B cell (primary cell): ENCODE results near the gene IFT27. TPM values are rescaled to one million over a fixed set of nuclear protein-coding genes. Genes with fewer than 3 reads are reported as not detected.

Experiments used
- ATAC-seq: fragments of 200-7000 bp; cut with Tn5 transposase; one replicate; pipeline ENCODE4 v1.10.0; 2021; ENCODE audit warnings: low read depth, mild to moderate bottlenecking, moderate number of reproducible peaks, moderate library complexity
- CTCF ChIA-PET: fragments of 350-600 bp; sonication (Branson Sonifier 250); formaldehyde crosslinking; loops from one replicate; lab custom pipeline; 2021; ENCODE audit warnings: antibody characterized with exemption, inconsistent platforms; lab: Charles Lee
- POLR2A ChIA-PET: fragments of 350-600 bp; sonication (Branson Sonifier 250); formaldehyde crosslinking; loops from one replicate; lab custom pipeline; 2021; ENCODE audit warnings: antibody characterized with exemption; lab: Charles Lee
- DNase-seq: peaks from one replicate; pipeline ENCODE4 v3.0.0; 2013
- H2AFZ ChIP-seq: 2 replicates; pipeline ENCODE4 v1.6.1; 2012; ENCODE audit warnings: mild to moderate bottlenecking, low read depth, low read length; ENCODE audit not compliant: insufficient read depth, poor library complexity, severe bottlenecking
- H3K27ac ChIP-seq, 2 donors: 1 replicate in 1 of 2; 2 replicates in 1 of 2; pipeline ENCODE4 v1.5.1; 2012 to 2013; ENCODE audit warnings: low read length in 2 of 2, mild to moderate bottlenecking in 2 of 2, moderate library complexity in 1 of 2
- H3K27me3 ChIP-seq, 4 experiments: fragments of 200-600 bp in 1 of 4; sonication (generic) in 1 of 4; replicated peaks in 1 of 4; 1 replicate in 2 of 4; 2 replicates in 2 of 4; pipeline versions ENCODE4 v1.6.1 to v1.7.0; 2013 to 2016; ENCODE audit warnings: low read length in 3 of 4, mild to moderate bottlenecking in 2 of 4, mixed read lengths in 1 of 4, moderate library complexity in 1 of 4; ENCODE audit not compliant: insufficient read depth in 4 of 4, control insufficient read depth in 3 of 4; ENCODE audit errors: control extremely low read depth in 1 of 4
- H3K36me3 ChIP-seq, 2 experiments: replicated peaks in 1 of 2; 1 replicate in 1 of 2; 2 replicates in 1 of 2; pipeline versions ENCODE4 v1.6.1 to v1.7.1; 2013; ENCODE audit warnings: low read length in 1 of 2; ENCODE audit not compliant: insufficient read depth in 2 of 2, control insufficient read depth in 1 of 2; ENCODE audit errors: control extremely low read depth in 1 of 2, extremely low read depth in 1 of 2
- H3K4me1 ChIP-seq, 2 donors: fragments of 200-600 bp in 1 of 2; sonication (generic) in 1 of 2; 1 replicate in 1 of 2; 2 replicates in 1 of 2; pipeline versions ENCODE4 v1.5.1 to v1.6.1; 2013 to 2017; ENCODE audit warnings: low read length in 2 of 2; ENCODE audit not compliant: control insufficient read depth in 2 of 2, insufficient read depth in 2 of 2
- H3K4me2 ChIP-seq: replicated peaks from 2 replicates; pipeline ENCODE3; 2012; ENCODE audit warnings: mild to moderate bottlenecking, low read depth, low read length; ENCODE audit not compliant: poor library complexity, severe bottlenecking
- H3K4me3 ChIP-seq, 5 experiments: fragments of 200-600 bp in 1 of 5; sonication (generic) in 1 of 5; 1 replicate in 3 of 5; 2 replicates in 2 of 5; pipeline versions ENCODE4 v1.5.1 to v1.7.0; 2011 to 2016; ENCODE audit warnings: low read length in 4 of 5, mild to moderate bottlenecking in 4 of 5, low read depth in 2 of 5, control low read depth in 1 of 5, moderate library complexity in 1 of 5; ENCODE audit not compliant: insufficient read depth in 1 of 5; ENCODE audit errors: control extremely low read depth in 1 of 5, extremely low read depth in 1 of 5
- H3K79me2 ChIP-seq: fragments of 200-600 bp; sonication (generic); one replicate; pipeline ENCODE4 v1.6.0; 2016; ENCODE audit warnings: low read length; ENCODE audit not compliant: control insufficient read depth, insufficient read depth
- H3K9ac ChIP-seq: fragments of 200-600 bp; sonication (generic); 2 replicates; pipeline ENCODE4 v1.6.1; 2017; ENCODE audit warnings: mild to moderate bottlenecking, low read length, moderate library complexity
- H3K9me3 ChIP-seq, 3 donors: one replicate each; pipeline versions ENCODE4 v1.6.1 to v1.7.1; 2013; ENCODE audit warnings: low read length in 2 of 3; ENCODE audit not compliant: control insufficient read depth in 2 of 3, insufficient read depth in 1 of 3; ENCODE audit errors: control extremely low read depth in 1 of 3
- H4K20me1 ChIP-seq: 2 replicates; pipeline ENCODE4 v1.6.0; 2012; ENCODE audit warnings: mild to moderate bottlenecking, low read length; ENCODE audit not compliant: insufficient read depth, control insufficient read depth, poor library complexity, severe bottlenecking
- H3K27ac Mint-ChIP-seq: one replicate; pipeline ENCODE4 v1.8.0; 2021; ENCODE audit warnings: mixed read lengths
- H3K27me3 Mint-ChIP-seq: one replicate; pipeline ENCODE4 v1.8.0; 2021; ENCODE audit warnings: mixed read lengths
- H3K4me1 Mint-ChIP-seq: one replicate; pipeline ENCODE4 v1.8.0; 2021; ENCODE audit warnings: mixed read lengths
- H3K4me3 Mint-ChIP-seq: one replicate; pipeline ENCODE4 v1.8.0; 2021; ENCODE audit warnings: mixed read lengths
- H3K9me3 Mint-ChIP-seq: one replicate; pipeline ENCODE4 v1.8.0; 2022; ENCODE audit warnings: mixed read lengths; ENCODE audit not compliant: insufficient read depth
- CTCF ChIP-seq: fragments of 200-600 bp; IDR thresholded peaks from one replicate; pipeline ENCODE4 v1.8.0; 2022; ENCODE audit warnings: antibody characterized with exemption, mild to moderate bottlenecking
- EZH2 ChIP-seq: IDR thresholded peaks from 2 replicates; pipeline ENCODE4 v1.6.1; 2012; ENCODE audit warnings: borderline replicate concordance, low read depth, mild to moderate bottlenecking, moderate library complexity, low read length; ENCODE audit not compliant: insufficient read depth, poor library complexity, severe bottlenecking
- WGBS: methylation state at CpG from one replicate; pipeline ENCODE4 v1.1.5; 2013; ENCODE audit warnings: missing lambda C conversion rate; ENCODE audit not compliant: insufficient coverage; 5-methylcytosine and 5-hydroxymethylcytosine counted together
- intact Hi-C: fragments of 100-400 bp; cut with micrococcal nuclease; formaldehyde crosslinking; loops from one replicate; pipeline ENCODE4 v1.10.0; 2022
- polyA plus RNA-seq: library from polyadenylated mRNA; depleted of rRNA; stranded (reverse); fragments of >200 nt; gene quantifications from 2 replicates; pipeline ENCODE4 v1.2.3, GENCODE V29; 2012
- total RNA-seq, 2 donors: library from RNA; stranded (reverse); fragments of 120-200 nt in 1 of 2; gene quantifications; 1 replicate in 1 of 2; 2 replicates in 1 of 2; pipeline versions ENCODE4 v1.2.3 to v1.2.4, GENCODE V29; 2013 to 2022

IFT27 gene
- total and polyA plus RNA-seq, 2 donors (not counting 1 experiment from before 2014, with no cell fraction given), result 17.1 to 42.8 TPM

- H3K4me3 ChIP-seq, result no peak overlapping the region
- H3K9me3 ChIP-seq, result no peaks in the 10 kb centered on the region
- H4K20me1 ChIP-seq, result no peaks in the 10 kb centered on the region
- no peak overlapping the region for H2AFZ ChIP-seq
- H3K79me2 ChIP-seq, result peaks cover 13% of the 10 kb centered on the region
- POLR2A ChIA-PET, result no interaction called here
- no peak overlapping the region for H3K9ac ChIP-seq
- DNase-seq (no peak), ATAC-seq (no peak)
- Mint-ChIP-seq H3K27ac (no peak overlapping the region), H3K9me3 (no peaks in the 10 kb centered on the region), H3K4me3 (no peak overlapping the region), H3K27me3 (no peaks in the 10 kb centered on the region), H3K4me1 (peaks cover 12% of the 10 kb centered on the region)
- CTCF ChIA-PET, result interaction anchor here (1.1 to 1.2 kb wide), 2 partner anchors 16 to 88 kb away, joined by 3 read pairs; no protein-coding TSS in a partner anchor
- H3K27me3 ChIP-seq, result no peaks in the 10 kb centered on the region
- 95% methylated on average over 13 of the region's 13 CpGs for WGBS
- intact Hi-C loops, result loop anchor here (10.0 kb wide), 1 partner anchor 713 kb away; the partner anchor contains the start of gene MFNG
- H3K4me2 ChIP-seq, result no peak overlapping the region
- no peak for TF ChIP-seq CTCF
- TF ChIP-seq EZH2, result no peak
- peaks cover 0 to 4% of the 10 kb centered on the region in 2 experiments for H3K36me3 ChIP-seq
- peaks cover 8 to 11% of the 10 kb centered on the region in 2 donors for H3K4me1 ChIP-seq
- no peak overlapping the region for H3K27ac ChIP-seq
These were observed 4.4 kb downstream of the IFT27 start for GRCh38 chr22:36771356-36772063.
